Right renal cortex interstitium (tissue), 3 donors: ENCODE data around the gene VPS13C. TPM values are rescaled to one million over a fixed set of nuclear protein-coding genes. Genes with fewer than 3 reads are reported as not detected.

Source experiments
- DNase-seq, 3 donors: peaks; one replicate each; pipeline ENCODE4 v3.0.0-alpha.2; 2013; ENCODE audit warnings: low read depth in 3 of 3, low spot score in 2 of 3
- polyA plus RNA-seq, 3 donors: library from polyadenylated mRNA; unstranded; fragments of 120-200 nt; gene quantifications; one replicate each; pipeline ENCODE4 v1.2.1, GENCODE V29; 2013; ENCODE audit not compliant: insufficient read length in 3 of 3

VPS13C gene
- polyA plus RNA-seq, 3 donors: 36.1 to 38.5 (median 36.9) TPM

DNA sequence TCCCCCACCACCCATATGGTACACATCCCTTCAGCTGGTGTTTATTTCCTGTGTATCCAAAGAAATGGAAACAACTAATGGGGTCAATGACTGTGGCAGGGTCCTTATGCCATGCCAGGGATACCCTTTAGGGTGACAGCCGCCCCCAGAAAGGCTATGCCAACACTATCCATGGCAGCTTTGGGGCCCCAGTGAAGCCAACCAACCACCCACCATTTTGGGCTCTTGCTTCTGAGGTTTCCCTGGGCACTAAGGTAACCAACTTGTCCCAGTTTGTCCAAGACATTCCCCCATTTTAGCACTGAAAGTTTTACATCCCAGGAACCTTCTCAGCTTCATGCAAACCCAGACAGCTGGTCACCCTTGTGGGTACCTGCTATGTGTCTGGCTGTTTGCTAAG lies 233.1 kb downstream of the VPS13C start:
- DNase-seq: no peak

DNA sequence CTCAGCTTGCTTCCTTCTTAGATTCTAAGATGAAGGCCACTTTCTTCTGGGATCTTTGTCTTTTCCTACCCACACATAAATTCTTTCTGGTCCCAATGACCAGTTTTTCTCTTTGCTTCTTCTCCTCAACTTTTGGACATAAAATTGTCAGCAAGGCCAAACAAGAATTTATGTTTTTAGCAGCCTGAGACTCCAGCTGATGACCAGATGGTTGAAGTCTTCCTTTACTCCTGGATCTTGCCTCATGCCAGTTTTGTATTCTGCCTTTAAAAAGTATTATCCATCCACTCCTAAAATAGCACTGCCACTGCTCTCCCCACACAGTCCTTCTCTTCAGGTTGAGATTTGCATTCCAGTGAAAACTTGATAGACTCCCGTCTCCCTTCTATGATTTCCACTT lies 236.0 kb downstream of the VPS13C start:
- no peak for DNase-seq

DNA sequence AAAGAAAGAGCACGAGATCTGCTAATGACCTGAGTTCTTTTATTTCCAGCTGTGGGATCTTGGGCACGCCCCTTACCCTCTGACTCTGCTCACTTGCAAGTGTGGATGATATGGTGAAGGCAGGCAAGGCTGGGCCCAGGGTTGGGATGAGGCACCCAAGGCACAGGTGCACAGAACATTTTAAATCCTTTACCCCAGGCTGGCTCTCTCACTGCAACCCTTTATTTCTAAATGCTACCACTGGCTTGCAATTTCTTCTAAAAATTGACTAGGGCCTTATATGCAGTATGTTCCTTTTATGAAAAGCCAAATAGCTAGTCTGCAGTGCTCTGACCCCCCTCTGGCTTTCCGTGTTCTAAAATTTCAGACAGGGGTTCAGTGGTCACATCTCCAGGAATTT lies 237.7 kb downstream of the VPS13C start:
- no peak for DNase-seq

DNA sequence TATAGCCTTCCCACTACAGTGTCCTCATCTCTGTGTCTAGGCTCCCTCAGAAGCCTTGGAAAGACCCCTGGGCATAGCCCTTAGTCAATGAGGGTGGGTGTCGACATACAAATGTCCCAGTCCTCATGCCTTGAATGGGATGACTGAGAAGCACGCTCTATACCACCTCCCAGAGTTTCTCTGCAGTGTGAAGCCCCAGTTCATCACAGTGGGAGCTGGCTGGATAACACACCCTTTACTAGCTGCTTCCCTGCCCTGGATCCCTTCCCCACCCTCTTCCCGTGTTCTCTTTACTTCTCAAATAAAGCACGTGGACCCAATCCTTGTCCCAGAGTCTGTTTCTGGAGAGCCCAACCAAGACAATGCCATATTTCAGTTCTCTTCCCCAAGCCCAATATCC lies 239.3 kb downstream of the VPS13C start:
- DNase-seq: no peak

DNA sequence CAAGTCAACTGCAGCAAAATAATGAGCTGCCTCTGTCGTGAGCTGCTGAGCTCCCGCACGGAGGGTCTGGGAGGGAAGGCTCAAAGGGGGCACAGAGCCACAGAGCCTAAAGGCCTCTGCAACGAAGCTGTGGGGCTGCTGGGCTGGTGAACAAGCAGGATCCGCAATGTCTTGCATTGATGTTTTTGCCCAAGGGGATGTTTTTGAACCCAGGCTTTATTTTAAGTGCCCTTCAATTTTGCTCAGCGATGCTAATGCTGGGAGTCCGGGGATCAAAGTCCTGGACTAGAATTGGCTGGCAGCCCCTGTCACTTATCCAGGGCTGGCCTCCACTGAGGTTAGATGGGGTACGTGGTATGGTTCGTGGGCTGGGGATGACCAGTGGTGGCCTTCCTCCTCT lies 240.0 kb downstream of the VPS13C start:
- DNase-seq: no peak

DNA sequence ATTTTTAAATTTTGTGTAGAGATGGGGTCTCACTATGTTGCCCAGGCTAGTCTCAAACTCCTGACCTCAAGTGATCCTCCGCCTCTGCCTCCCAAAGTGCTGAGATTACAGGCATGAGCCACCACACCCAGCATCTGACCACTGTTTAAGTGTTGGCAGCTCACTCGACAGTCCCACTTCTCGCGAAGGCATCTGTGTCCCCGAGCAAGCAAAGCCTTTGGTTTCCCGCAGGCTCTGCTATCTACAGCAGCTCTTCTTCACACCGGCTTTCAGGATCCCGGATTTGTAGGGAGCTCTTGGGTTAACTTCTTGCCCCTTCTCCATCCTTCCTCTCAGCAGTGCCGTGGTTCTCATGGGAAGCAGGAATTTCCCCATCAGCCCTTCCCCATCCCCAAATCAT lies 240.9 kb downstream of the VPS13C start:
- no peak for DNase-seq

DNA sequence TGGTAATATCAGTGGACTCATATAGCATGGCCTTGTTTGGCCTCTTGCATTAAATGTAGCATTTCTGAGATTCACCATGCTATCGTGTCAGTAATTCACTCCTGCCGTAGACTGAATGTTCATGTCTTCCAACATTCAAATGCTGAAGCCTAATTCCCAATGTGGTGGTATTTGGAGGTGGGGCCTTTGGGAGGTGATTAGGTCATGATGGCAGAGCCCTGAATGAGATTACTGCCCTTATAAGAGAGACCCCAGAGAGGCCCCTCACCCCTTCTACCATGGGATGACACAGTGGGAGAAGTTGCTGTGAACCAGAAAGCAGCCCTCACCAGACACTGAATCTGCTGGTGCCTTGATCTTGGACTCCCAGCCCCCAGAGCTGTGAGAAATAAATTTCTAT lies 241.4 kb downstream of the VPS13C start:
- DNase-seq: no peak

DNA sequence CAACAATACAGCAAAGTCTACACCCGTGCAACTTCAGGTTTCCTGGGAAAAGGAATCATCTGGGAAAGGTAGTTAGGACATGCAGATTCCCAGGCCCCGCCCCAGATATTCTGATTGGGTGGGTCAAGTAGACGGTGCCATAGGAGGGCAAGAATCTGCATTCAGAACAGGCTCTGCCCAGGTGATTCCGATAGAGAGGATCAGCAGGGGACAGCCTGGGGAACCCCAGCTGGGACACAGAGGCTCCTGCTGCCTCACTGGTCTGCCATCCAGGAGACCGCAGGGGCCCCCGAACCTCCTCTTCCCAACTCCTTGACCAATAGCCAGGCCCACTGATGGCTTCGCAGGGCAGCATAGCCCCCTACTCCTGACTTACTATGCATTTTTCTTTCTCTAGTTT lies 243.4 kb downstream of the VPS13C start:
- no peak for DNase-seq

DNA sequence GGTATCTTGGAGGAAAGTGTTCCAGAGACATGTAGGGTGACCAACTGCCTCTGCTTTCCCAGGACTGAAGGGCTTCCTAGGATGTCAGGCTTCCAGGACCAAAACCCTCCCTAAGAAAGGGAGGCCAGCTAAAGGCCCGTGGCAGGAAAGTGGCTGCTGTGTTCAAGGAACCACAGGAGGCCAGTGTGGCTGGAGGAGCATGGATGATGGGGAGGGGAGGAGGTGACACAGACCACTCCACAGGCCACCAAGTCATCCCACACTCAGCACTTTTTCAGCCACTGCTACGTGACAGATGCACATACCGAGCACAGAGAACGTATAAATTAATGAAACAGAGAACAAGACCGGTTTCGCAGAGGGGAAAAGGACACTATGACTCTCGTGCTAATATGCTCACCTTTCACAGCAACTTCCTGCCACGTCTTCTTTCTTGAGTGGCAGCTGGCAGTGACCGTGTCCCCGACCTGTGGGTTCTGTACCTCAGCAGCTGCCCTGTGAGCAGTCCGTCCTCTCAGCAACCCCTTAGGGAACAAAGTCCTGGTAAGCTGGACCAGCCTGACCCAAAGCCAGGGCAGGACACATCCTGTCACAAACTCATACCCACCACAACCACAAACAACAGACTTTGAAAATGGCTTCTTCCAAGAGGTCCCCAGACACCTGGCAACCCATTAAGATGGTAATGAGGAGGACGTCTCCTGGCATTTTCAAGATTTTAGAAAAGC lies 244.7 kb downstream of the VPS13C start:
- no peak for DNase-seq

DNA sequence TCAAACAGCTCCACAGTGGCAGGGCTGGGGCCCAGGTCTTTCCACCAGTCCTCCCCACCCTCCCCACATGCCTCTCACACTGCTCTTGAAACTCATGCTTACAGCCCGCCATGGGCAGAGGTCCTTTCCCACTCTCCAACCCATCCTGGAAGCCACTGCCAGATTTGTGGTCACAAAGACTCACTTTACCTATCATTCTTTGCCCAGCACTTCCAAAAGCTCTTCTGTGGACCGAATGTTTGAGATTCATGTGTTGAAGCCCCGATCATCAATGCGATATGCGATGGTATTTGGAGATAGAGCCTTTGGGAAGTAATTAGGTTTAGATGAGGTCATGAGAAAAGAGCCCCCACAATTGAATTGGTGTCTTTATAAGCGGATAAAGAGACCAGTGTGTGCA lies 247.8 kb downstream of the VPS13C start:
- no peak for DNase-seq

DNA sequence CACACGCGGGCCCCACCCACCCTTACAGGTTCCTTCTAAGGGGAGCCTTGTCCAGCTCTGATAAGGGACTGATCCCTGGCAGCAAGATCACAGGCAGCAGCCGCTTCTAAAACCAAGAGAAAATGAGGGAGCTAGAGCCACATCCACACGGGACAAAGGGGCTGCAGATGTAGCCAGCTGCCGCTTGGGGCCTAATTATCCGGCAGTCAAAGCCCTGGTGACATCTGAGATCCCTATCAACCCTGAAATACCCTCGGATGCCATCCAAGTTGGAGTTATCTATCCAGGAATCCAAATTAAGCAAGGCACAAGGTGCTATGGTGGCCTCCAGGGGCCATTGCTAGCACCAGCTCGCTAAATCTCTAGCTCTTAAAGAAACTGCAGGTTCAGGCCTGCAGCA lies 248.3 kb downstream of the VPS13C start:
- no peak for DNase-seq

DNA sequence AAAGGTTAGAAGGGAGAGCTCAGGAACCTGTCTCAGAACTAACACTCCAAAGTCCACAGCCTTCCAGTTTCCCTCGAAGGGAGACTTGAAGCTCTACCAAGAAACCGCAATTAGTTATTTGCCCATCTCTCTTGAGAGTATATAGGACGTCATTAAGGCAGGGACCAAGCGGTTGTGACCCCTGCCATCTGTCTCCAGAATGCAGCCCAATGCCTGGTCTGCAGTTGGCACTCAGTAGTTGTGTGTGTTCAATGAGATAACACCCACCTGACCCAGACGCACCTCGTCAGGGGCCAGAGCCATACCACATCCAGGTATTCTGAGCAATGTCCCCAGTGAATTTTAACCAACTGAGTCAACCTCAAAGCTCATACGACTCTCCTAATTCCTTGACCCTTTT lies 251.0 kb downstream of the VPS13C start:
- no peak for DNase-seq

DNA sequence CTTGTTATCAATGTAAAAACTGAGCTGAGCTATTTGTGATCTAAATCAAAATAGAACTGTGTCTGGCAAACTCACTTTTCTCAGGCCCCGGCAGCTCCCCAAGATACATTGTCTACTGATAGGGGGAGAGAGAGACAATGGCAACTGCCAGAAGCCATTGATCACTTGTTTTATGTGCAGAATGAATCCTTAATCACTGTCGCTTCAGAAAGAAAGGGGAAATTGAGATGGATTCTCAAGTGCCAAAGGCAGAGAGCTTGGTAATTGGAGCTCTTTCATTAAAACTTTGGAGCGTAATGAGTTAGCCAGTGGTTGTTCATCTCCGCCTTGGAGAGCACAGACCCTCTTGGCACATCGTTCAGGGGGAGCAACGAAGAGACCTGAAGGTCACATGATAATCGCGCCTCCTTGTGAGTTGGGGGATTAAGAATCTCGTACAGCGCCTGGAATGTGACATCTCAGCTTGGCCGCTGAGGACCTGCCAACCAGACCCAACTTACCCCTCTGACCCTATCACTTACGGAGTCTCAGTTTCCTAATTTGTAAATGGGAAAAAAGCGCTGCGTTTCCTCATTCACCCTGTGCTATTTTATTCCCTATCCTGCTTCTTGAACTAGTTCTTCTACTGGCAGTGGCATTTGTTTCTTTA lies 252.8 kb downstream of the VPS13C start:
- DNase-seq: no peak

Other genes with a start within 250 kb of the VPS13C start
- under 1 TPM; 0.18 to 0.35 (median 0.20) TPM for gene C2CD4A, start 6.5 kb upstream of the VPS13C start, polyA plus RNA-seq
- gene C2CD4B, start 104.8 kb upstream of the VPS13C start, polyA plus RNA-seq: under 1 TPM; 0.46 to 0.52 (median 0.46) TPM